CD4-positive, alpha-beta T cell (primary cell): ENCODE results near the gene PRPF40A. TPM values are rescaled to one million over a fixed set of nuclear protein-coding genes. Genes with fewer than 3 reads are reported as not detected.

ENCODE experiments used
- ATAC-seq: fragments of 200-7000 bp; cut with Tn5 transposase; one replicate; pipeline ENCODE4 v1.10.0; 2022; ENCODE audit warnings: mild to moderate bottlenecking; ENCODE audit not compliant: poor library complexity
- CTCF ChIA-PET: fragments of 350-600 bp; sonication (Branson Sonifier 250); formaldehyde crosslinking; loops from one replicate; lab custom pipeline; 2021; ENCODE audit warnings: antibody characterized with exemption, inconsistent platforms; lab: Charles Lee
- POLR2A ChIA-PET: fragments of 350-600 bp; sonication (Branson Sonifier 250); formaldehyde crosslinking; loops from one replicate; lab custom pipeline; 2021; ENCODE audit warnings: antibody characterized with exemption, inconsistent platforms; lab: Charles Lee
- DNase-seq, 14 experiments: peaks; one replicate each; pipeline ENCODE4 v3.0.0-alpha.2; 2013 to 2020; ENCODE audit warnings: mixed read lengths in 2 of 14
- H3K27ac ChIP-seq, 2 donors: one replicate each; pipeline versions ENCODE4 v1.5.1 to v1.7.0; 2013; ENCODE audit warnings: low read length in 2 of 2, low read depth in 1 of 2, mild to moderate bottlenecking in 1 of 2
- H3K27me3 ChIP-seq, 2 experiments: 1 replicate in 1 of 2; 2 replicates in 1 of 2; pipeline versions ENCODE4 v1.6.1 to v1.7.0; 2013; ENCODE audit warnings: low read length in 2 of 2, control low read depth in 1 of 2, mild to moderate bottlenecking in 1 of 2, moderate library complexity in 1 of 2; ENCODE audit not compliant: insufficient read depth in 2 of 2, control insufficient read depth in 1 of 2
- H3K36me3 ChIP-seq: one replicate; pipeline ENCODE4 v1.6.1; 2013; ENCODE audit warnings: low read length, control low read depth; ENCODE audit not compliant: insufficient read depth
- H3K4me1 ChIP-seq: one replicate; pipeline ENCODE4 v1.6.1; 2013; ENCODE audit warnings: low read length, control low read depth; ENCODE audit not compliant: insufficient read depth
- H3K4me3 ChIP-seq: one replicate; pipeline ENCODE4 v1.5.1; 2013; ENCODE audit warnings: mild to moderate bottlenecking, low read length, moderate library complexity
- H3K9me3 ChIP-seq, 2 experiments: 1 replicate in 1 of 2; 2 replicates in 1 of 2; pipeline versions ENCODE4 v1.6.1 to v1.7.0; 2013; ENCODE audit warnings: low read length in 2 of 2, mild to moderate bottlenecking in 2 of 2, control low read depth in 1 of 2, moderate library complexity in 1 of 2; ENCODE audit not compliant: control insufficient read depth in 1 of 2, insufficient read depth in 1 of 2
- H3K27ac Mint-ChIP-seq: one replicate; pipeline ENCODE4 v1.8.0; 2020; ENCODE audit warnings: mixed read lengths
- H3K27me3 Mint-ChIP-seq: one replicate; pipeline ENCODE4 v1.8.0; 2021; ENCODE audit warnings: mixed read lengths
- H3K36me3 Mint-ChIP-seq: one replicate; pipeline ENCODE4 v1.8.0; 2021; ENCODE audit warnings: low read depth, mixed read lengths
- H3K4me1 Mint-ChIP-seq: one replicate; pipeline ENCODE4 v1.8.0; 2021; ENCODE audit warnings: low read depth, mixed read lengths
- H3K4me3 Mint-ChIP-seq: one replicate; pipeline ENCODE4 v1.8.0; 2020; ENCODE audit warnings: mild to moderate bottlenecking, mixed read lengths
- H3K9me3 Mint-ChIP-seq: one replicate; pipeline ENCODE4 v1.8.0; 2020; ENCODE audit warnings: mixed read lengths
- intact Hi-C, 2 experiments: fragments of 100-400 bp; cut with DNase I in 1 of 2; cut with micrococcal nuclease in 1 of 2; formaldehyde crosslinking; loops; one replicate each; pipeline versions ENCODE4 v1.15.1 to v1.9.0; 2023 to 2025; cut with DNase I, micrococcal nuclease
- total RNA-seq, 174 experiments: library from RNA in 2 of 174; stranded (reverse) in 2 of 174; gene quantifications; one replicate each; pipeline ENCODE4 v1.2.3 and lab custom pipeline; 2021 to 2026
- TF ChIP-seq, protein P1 (sequence below): fragments of 200-600 bp; IDR thresholded peaks from one replicate; pipeline ENCODE4 v1.8.0; 2022; ENCODE audit warnings: antibody characterized with exemption, mild to moderate bottlenecking

The PRPF40A gene
- total RNA-seq, 2 experiments from 2014 or later, result 146 to 148 TPM

DNA sequence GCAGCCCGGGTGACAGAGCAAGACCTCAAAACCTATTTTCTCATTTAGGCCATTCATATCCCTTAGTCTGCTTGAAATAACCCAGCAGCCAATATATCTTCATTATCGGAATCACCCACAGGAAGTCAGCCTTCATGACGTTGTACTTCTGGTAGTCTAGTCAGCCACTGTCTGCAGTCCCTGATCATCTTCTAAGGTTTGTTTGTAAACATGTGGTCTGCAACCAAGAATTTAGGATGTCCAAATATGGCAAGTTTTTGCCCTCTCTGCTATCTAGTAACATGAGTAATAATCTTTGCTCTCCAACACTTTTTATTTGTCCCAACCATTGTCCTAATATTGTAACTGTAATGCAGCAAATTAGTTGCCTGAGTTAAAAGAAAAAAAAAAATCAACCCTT is 92.5 kb downstream of the PRPF40A start:
- H3K4me1 ChIP-seq, result no peaks in the 10 kb centered on the region
- ChIA-PET POLR2A (no interaction called here), CTCF (no interaction called here)
- no peaks in the 10 kb centered on the region for H3K36me3 Mint-ChIP-seq
- H3K27me3 ChIP-seq, result peaks cover 0 to 4% of the 10 kb centered on the region in 2 experiments
- H3K27ac ChIP-seq, result no peak overlapping the region
- H3K4me3 ChIP-seq, result no peak overlapping the region
- no peaks in the 10 kb centered on the region for H3K9me3 ChIP-seq
- intact Hi-C loops, result no loop called here
- H3K27ac Mint-ChIP-seq, result no peak overlapping the region
- ATAC-seq (no peak), DNase-seq (no peak)
- TF ChIP-seq, protein P1, sequence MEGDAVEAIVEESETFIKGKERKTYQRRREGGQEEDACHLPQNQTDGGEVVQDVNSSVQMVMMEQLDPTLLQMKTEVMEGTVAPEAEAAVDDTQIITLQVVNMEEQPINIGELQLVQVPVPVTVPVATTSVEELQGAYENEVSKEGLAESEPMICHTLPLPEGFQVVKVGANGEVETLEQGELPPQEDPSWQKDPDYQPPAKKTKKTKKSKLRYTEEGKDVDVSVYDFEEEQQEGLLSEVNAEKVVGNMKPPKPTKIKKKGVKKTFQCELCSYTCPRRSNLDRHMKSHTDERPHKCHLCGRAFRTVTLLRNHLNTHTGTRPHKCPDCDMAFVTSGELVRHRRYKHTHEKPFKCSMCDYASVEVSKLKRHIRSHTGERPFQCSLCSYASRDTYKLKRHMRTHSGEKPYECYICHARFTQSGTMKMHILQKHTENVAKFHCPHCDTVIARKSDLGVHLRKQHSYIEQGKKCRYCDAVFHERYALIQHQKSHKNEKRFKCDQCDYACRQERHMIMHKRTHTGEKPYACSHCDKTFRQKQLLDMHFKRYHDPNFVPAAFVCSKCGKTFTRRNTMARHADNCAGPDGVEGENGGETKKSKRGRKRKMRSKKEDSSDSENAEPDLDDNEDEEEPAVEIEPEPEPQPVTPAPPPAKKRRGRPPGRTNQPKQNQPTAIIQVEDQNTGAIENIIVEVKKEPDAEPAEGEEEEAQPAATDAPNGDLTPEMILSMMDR, result no peak
- no peaks in the 10 kb centered on the region for H3K27me3 Mint-ChIP-seq
- peaks cover 5% of the 10 kb centered on the region for H3K4me1 Mint-ChIP-seq
- H3K9me3 Mint-ChIP-seq, result no peaks in the 10 kb centered on the region
- H3K36me3 ChIP-seq, result no peaks in the 10 kb centered on the region
- no peak overlapping the region for H3K4me3 Mint-ChIP-seq

DNA sequence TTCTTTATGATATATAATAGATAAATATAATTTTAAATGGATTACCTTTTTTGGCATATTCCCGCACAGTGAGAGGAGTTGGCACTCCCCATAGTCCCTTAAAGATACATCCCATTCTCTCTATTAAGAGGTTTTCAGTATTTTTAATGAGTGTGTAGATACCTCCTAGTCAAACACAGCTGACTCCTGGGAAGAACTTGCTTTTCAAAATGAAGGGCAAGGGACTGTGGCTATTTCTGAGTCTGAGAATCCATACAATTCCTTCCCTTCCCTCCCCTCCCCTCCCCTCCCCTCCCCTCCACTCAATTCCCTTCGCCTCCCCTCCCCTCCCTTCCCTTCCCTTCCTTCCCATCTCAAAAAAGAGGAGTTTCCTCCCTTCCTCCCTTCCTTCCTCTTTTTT is 93.5 kb downstream of the PRPF40A start:
- Mint-ChIP-seq H3K4me1 (peaks cover under 1% of the 10 kb centered on the region), H3K36me3 (no peaks in the 10 kb centered on the region), H3K27ac (no peak overlapping the region), H3K27me3 (no peaks in the 10 kb centered on the region), H3K4me3 (no peak overlapping the region), H3K9me3 (no peaks in the 10 kb centered on the region)
- intact Hi-C loops, result no loop called here
- no peak for DNase-seq
- Histone ChIP-seq H3K4me3 (no peak overlapping the region), H3K9me3 (no peaks in the 10 kb centered on the region), H3K4me1 (no peaks in the 10 kb centered on the region), H3K27ac (no peak overlapping the region), H3K27me3 (peaks cover 0 to 4% of the 10 kb centered on the region in 2 experiments), H3K36me3 (no peaks in the 10 kb centered on the region)
- CTCF ChIA-PET, result no interaction called here
- POLR2A ChIA-PET, result no interaction called here
- TF ChIP-seq, protein P1, result no peak
- ATAC-seq, result no peak

DNA sequence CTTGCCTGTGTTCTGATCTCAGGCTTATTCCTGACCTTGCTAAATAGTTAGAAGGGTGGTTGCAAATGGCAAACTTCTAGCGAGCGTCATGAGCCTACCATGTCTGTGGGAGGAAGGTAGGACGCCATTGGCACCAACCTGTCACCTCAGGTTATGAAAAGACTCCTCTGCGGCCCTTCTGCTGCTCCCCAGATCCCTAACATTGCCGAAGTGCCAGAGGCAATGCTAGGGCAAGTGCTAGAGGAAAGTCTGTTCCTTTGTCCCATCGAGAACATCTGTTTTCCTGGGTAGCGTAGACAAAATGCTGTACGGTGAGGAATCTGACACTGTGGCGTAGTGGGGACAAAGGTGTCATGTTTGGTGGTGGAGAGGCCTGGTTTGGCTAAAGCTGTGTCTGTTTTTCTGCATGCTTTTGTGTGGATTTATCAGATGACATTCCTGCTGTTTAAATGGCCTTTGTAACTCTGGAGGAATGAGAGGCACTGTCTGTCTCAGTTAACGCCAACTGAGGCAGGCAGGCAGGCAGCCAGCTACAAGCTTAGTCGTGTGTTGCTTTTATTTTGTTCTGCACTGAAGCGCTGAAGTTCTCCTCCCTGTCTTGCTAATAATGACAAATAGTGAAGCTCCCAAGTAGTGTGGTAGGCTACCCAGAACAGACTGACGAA is 94.1 kb downstream of the PRPF40A start:
- H3K4me1 Mint-ChIP-seq, result no peaks in the 10 kb centered on the region
- H3K36me3 ChIP-seq, result no peaks in the 10 kb centered on the region
- peaks cover 0 to 4% of the 10 kb centered on the region in 2 experiments for H3K27me3 ChIP-seq
- H3K27ac Mint-ChIP-seq, result no peak overlapping the region
- no peaks in the 10 kb centered on the region for H3K27me3 Mint-ChIP-seq
- POLR2A ChIA-PET, result no interaction called here
- no peaks in the 10 kb centered on the region for H3K4me1 ChIP-seq
- no peaks in the 10 kb centered on the region for H3K36me3 Mint-ChIP-seq
- ATAC-seq, result no peak
- H3K9me3 Mint-ChIP-seq, result no peaks in the 10 kb centered on the region
- no peak overlapping the region for H3K4me3 Mint-ChIP-seq
- intact Hi-C loops, result no loop called here
- CTCF ChIA-PET, result no interaction called here
- no peaks in the 10 kb centered on the region for H3K9me3 ChIP-seq
- H3K4me3 ChIP-seq, result no peak overlapping the region
- TF ChIP-seq, protein P1, result no peak
- no peak overlapping the region for H3K27ac ChIP-seq
- DNase-seq, result no peak
